SK-N-MC (cell line): ENCODE measurements around the gene FAM234B.

ENCODE experiments used
- EZH2 ChIP-seq: fragments of 200-600 bp; sonication (generic); IDR thresholded peaks from one replicate; pipeline ENCODE4 v1.6.1; 2017; ENCODE audit warnings: antibody characterized with exemption
- FOXP2 ChIP-seq: optimal IDR thresholded peaks from 2 replicates; pipeline ENCODE3; 2011; ENCODE audit warnings: mild to moderate bottlenecking, moderate library complexity; ENCODE audit not compliant: insufficient read depth; ENCODE audit errors: extremely low read length, control extremely low read depth
- POLR2AphosphoS5 ChIP-seq: IDR thresholded peaks from 2 replicates; pipeline ENCODE4 v1.6.1; 2012; ENCODE audit warnings: mild to moderate bottlenecking, low read depth, low read length, borderline replicate concordance

DNA sequence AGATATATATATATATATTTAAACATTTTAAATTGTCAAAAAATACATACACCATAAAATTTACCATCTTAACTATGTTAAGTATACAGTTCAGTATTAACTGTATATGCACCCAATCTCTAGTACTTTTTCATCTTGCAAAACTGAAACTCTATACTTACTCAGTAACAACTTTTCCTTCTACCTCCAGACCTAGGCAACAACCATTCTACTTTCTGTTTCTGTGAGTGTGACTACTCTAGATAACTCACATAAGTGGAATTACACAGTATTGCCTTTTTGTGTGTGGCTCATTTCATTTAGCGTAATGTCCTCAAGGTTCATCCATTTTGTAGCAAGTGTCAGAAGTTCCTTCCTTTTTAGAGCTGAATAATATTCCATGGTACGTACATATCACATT, 8.2 kb downstream of the FAM234B start:
- no peak for TF ChIP-seq EZH2
- TF ChIP-seq POLR2AphosphoS5 = no peak
- TF ChIP-seq FOXP2 = no peak
